Sigmoid colon (tissue), 4 donors: ENCODE data around the gene ABCD3.
"Not testable (repeated sequence)": the region's sequence is repeated elsewhere in the genome, so short reads cannot be mapped to it uniquely, and the experiment has no call there.

Source experiments
- CTCF ChIP-seq, 4 experiments: fragments of 450-650 bp in 3 of 4; fragments of 200-600 bp in 1 of 4; IDR thresholded peaks; one replicate each; pipeline ENCODE4 v1.5.1; 2016 to 2019; ENCODE audit warnings: antibody characterized with exemption in 4 of 4, mild to moderate bottlenecking in 3 of 4, moderate library complexity in 2 of 4
- POLR2AphosphoS5 ChIP-seq, 4 donors: sonication (generic); formaldehyde crosslinking; IDR thresholded peaks; one replicate each; pipeline ENCODE4 v1.6.1; 2017; ENCODE audit warnings: antibody characterized with exemption in 4 of 4

DNA sequence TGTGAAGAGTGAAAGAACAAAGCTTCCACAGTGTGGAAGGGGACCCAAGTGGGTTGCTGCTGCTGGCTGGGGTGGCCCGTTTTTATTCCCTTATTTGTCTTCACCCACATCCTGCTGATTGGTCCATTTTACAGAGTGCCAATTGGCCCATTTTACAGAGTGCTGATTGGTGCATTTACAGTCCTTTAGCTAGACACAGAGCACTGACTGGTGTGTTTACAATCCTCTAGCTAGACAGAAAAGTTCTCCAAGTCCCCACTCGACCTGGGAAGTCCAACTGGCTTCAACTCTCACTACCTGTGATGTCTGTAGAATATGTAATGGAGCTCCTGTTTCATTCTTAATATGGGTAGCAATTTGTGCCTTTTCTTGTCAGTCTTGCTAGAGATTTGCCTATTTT, 39.7 kb upstream of the ABCD3 start:
- not testable (repeated sequence) for TF ChIP-seq CTCF, POLR2AphosphoS5 (IDR thresholded peaks at IDR 0.05)
